ENCODE data around the gene HNRNPM.

- TF ChIP-seq, protein P1, sequence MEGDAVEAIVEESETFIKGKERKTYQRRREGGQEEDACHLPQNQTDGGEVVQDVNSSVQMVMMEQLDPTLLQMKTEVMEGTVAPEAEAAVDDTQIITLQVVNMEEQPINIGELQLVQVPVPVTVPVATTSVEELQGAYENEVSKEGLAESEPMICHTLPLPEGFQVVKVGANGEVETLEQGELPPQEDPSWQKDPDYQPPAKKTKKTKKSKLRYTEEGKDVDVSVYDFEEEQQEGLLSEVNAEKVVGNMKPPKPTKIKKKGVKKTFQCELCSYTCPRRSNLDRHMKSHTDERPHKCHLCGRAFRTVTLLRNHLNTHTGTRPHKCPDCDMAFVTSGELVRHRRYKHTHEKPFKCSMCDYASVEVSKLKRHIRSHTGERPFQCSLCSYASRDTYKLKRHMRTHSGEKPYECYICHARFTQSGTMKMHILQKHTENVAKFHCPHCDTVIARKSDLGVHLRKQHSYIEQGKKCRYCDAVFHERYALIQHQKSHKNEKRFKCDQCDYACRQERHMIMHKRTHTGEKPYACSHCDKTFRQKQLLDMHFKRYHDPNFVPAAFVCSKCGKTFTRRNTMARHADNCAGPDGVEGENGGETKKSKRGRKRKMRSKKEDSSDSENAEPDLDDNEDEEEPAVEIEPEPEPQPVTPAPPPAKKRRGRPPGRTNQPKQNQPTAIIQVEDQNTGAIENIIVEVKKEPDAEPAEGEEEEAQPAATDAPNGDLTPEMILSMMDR (IDR thresholded peaks at IDR 0.05; ENCODE audit: poor library complexity) = no peak
- TF ChIP-seq EZH2 (IDR thresholded peaks at IDR 0.05; ENCODE audit: borderline replicate concordance) = no peak
- TF ChIP-seq EZH2phosphoT487 (IDR thresholded peaks at IDR 0.05; ENCODE audit: low read depth, severe bottlenecking, unreplicated experiment) = no peak
Measured at GRCh38 chr19:8446061-8446709, 1.4 kb downstream of the HNRNPM start.

All from hepatocyte (in vitro differentiated cells).